PFSK-1 (cell line): ENCODE measurements around the gene CCNG2.

Source experiments
- FOXP2 ChIP-seq: optimal IDR thresholded peaks from 2 replicates; pipeline ENCODE3; 2011; ENCODE audit warnings: borderline replicate concordance, control low read depth, inconsistent platforms; ENCODE audit not compliant: insufficient read depth; ENCODE audit errors: extremely low read length, extremely low read depth
- POLR2AphosphoS5 ChIP-seq: IDR thresholded peaks from 2 replicates; pipeline ENCODE4 v1.6.1; 2012; ENCODE audit warnings: low read depth, mild to moderate bottlenecking, control low read depth, low read length, moderate library complexity
- REST ChIP-seq, 2 experiments: IDR thresholded peaks; 2 replicates each; pipeline versions ENCODE4 v1.6.1 to v1.8.0; 2011 to 2012; ENCODE audit warnings: low read depth in 2 of 2, low read length in 2 of 2, control low read depth in 1 of 2, inconsistent platforms in 1 of 2, mild to moderate bottlenecking in 1 of 2, moderate library complexity in 1 of 2; ENCODE audit not compliant: insufficient read depth in 1 of 2
- SIN3A ChIP-seq: IDR thresholded peaks from 2 replicates; pipeline ENCODE4 v1.6.1; 2012; ENCODE audit warnings: mild to moderate bottlenecking, low read length, moderate library complexity, borderline replicate concordance; ENCODE audit not compliant: insufficient read depth
- TAF1 ChIP-seq: IDR thresholded peaks from 2 replicates; pipeline ENCODE4 v1.6.1; 2012; ENCODE audit warnings: low read length, control low read depth, borderline replicate concordance; ENCODE audit not compliant: insufficient read depth

The CCNG2 gene

GRCh38 chr4:77183777-77184420 is 26.9 kb downstream of the CCNG2 start:
- TF ChIP-seq FOXP2 (no peak), TAF1 (no peak), SIN3A (no peak), REST (IDR thresholded peaks at IDR 0.05; ENCODE audit: insufficient read depth in 1 of 2, low read depth in 2 of 2, low read length in 2 of 2) (no peak), POLR2AphosphoS5 (no peak)

GRCh38 chr4:77184974-77185373 is 28.0 kb downstream of the CCNG2 start:
- no peak for TF ChIP-seq SIN3A
- TF ChIP-seq POLR2AphosphoS5, result no peak
- TF ChIP-seq FOXP2, result no peak
- TF ChIP-seq TAF1, result no peak
- no peak for TF ChIP-seq REST (IDR thresholded peaks at IDR 0.05; ENCODE audit: insufficient read depth in 1 of 2, low read depth in 2 of 2, low read length in 2 of 2)

- TF ChIP-seq SIN3A, result no peak
- no peak for TF ChIP-seq REST (IDR thresholded peaks at IDR 0.05; ENCODE audit: insufficient read depth in 1 of 2, low read depth in 2 of 2, low read length in 2 of 2)
- TF ChIP-seq POLR2AphosphoS5, result no peak
Observed at GRCh38 chr4:77185686-77186085, 28.7 kb downstream of the CCNG2 start.

GRCh38 chr4:77187322-77187721 is 30.3 kb downstream of the CCNG2 start:
- TF ChIP-seq SIN3A, result no peak
- TF ChIP-seq POLR2AphosphoS5, result no peak
- TF ChIP-seq REST (IDR thresholded peaks at IDR 0.05; ENCODE audit: insufficient read depth in 1 of 2, low read depth in 2 of 2, low read length in 2 of 2), result no peak
- TF ChIP-seq FOXP2, result no peak
- no peak for TF ChIP-seq TAF1
